Caco-2 (cell line): ENCODE measurements around the gene ZSWIM5. TPM values are rescaled to one million over a fixed set of nuclear protein-coding genes. Genes with fewer than 3 reads are reported as not detected.
"Not testable (repeated sequence)": the region's sequence is repeated elsewhere in the genome, so short reads cannot be mapped to it uniquely, and the experiment has no call there.

ENCODE experiments used
- BruUV-seq: library from RNA; stranded (reverse); fragments of 400-500 nt; replicated peaks from 2 replicates; lab custom pipeline; 2021; lab: Mats Ljungman, UMichigan
- CTCF ChIA-PET: fragments of 300-600 bp; sonication (Branson Sonifier 250); formaldehyde crosslinking; loops from one replicate; lab custom pipeline; 2022; ENCODE audit warnings: antibody characterized with exemption; lab: Charles Lee
- POLR2A ChIA-PET: fragments of 300-600 bp; sonication (Branson Sonifier 250); formaldehyde crosslinking; loops from one replicate; lab custom pipeline; 2022; ENCODE audit warnings: antibody characterized with exemption; lab: Charles Lee
- DNase-seq, 2 experiments: peaks; one replicate each; pipeline versions ENCODE4 v3.0.0 to v3.0.0-alpha.2; 2020 to 2022
- H3K27me3 ChIP-seq: replicated peaks from 2 replicates; pipeline ENCODE4 v1.6.0; 2011; ENCODE audit warnings: low read length; ENCODE audit not compliant: control insufficient read depth, insufficient read depth
- H3K36me3 ChIP-seq: 2 replicates; pipeline ENCODE4 v1.5.1; 2011; ENCODE audit warnings: low read length; ENCODE audit not compliant: control insufficient read depth, insufficient read depth
- H3K4me1 ChIP-seq: fragments of 250-450 bp; sonication (Bioruptor Pico); 2 replicates; pipeline ENCODE4 v1.5.1; 2020; ENCODE audit warnings: mild to moderate bottlenecking
- H3K4me3 ChIP-seq: 2 replicates; pipeline ENCODE4 v1.5.1; 2011; ENCODE audit warnings: low read depth, mild to moderate bottlenecking, control low read depth, low read length
- H3K9me3 ChIP-seq: fragments of 250-450 bp; sonication (Bioruptor Pico); 2 replicates; pipeline ENCODE4 v1.5.1; 2020; ENCODE audit warnings: mild to moderate bottlenecking, moderate library complexity
- H3K27ac Mint-ChIP-seq: one replicate; pipeline ENCODE4 v1.8.0; 2022; ENCODE audit warnings: mixed read lengths; ENCODE audit not compliant: unreplicated experiment
- H3K27me3 Mint-ChIP-seq: one replicate; pipeline ENCODE4 v1.8.0; 2022; ENCODE audit warnings: mixed read lengths; ENCODE audit not compliant: insufficient read depth, unreplicated experiment
- H3K36me3 Mint-ChIP-seq: one replicate; pipeline ENCODE4 v1.8.0; 2022; ENCODE audit warnings: mild to moderate bottlenecking, mixed read lengths; ENCODE audit not compliant: insufficient read depth, unreplicated experiment
- H3K4me1 Mint-ChIP-seq: one replicate; pipeline ENCODE4 v1.8.0; 2022; ENCODE audit warnings: low read depth, mixed read lengths; ENCODE audit not compliant: unreplicated experiment
- H3K4me3 Mint-ChIP-seq: one replicate; pipeline ENCODE4 v1.8.0; 2022; ENCODE audit warnings: mild to moderate bottlenecking, moderate library complexity, mixed read lengths; ENCODE audit not compliant: unreplicated experiment
- H3K9me3 Mint-ChIP-seq: one replicate; pipeline ENCODE4 v1.8.0; 2022; ENCODE audit warnings: mixed read lengths; ENCODE audit not compliant: unreplicated experiment
- CTCF ChIP-seq, 2 experiments: fragments of 200-600 bp in 1 of 2; IDR thresholded peaks; 1 replicate in 1 of 2; 2 replicates in 1 of 2; pipeline versions ENCODE4 v1.5.1 to v1.8.0; 2011 to 2022; ENCODE audit warnings: antibody characterized with exemption in 1 of 2, control low read depth in 1 of 2, inconsistent platforms in 1 of 2, low read depth in 1 of 2, low read length in 1 of 2, mild to moderate bottlenecking in 1 of 2, moderate library complexity in 1 of 2; ENCODE audit not compliant: insufficient read depth in 1 of 2, severe bottlenecking in 1 of 2, unreplicated experiment in 1 of 2
- intact Hi-C: fragments of 100-400 bp; cut with micrococcal nuclease; formaldehyde crosslinking; loops from one replicate; pipeline ENCODE4 v1.10.0; 2022; ENCODE audit not compliant: unreplicated experiment
- total RNA-seq: library from RNA; stranded (reverse); gene quantifications from 2 replicates; pipeline ENCODE4 v1.2.3, GENCODE V29; 2022

ZSWIM5 gene
- total RNA-seq, 1 experiment from 2014 or later: 0.54 TPM

GRCh38 chr1:45071567-45071966 lies 134.8 kb downstream of the ZSWIM5 start:
- Histone ChIP-seq H3K4me3 (no peak overlapping the region), H3K4me1 (no peaks in the 10 kb centered on the region), H3K36me3 (no peaks in the 10 kb centered on the region), H3K27me3 (no peaks in the 10 kb centered on the region), H3K9me3 (no peaks in the 10 kb centered on the region)
- intact Hi-C loops: no loop called here
- H3K4me1 Mint-ChIP-seq: no peaks in the 10 kb centered on the region
- TF ChIP-seq CTCF (IDR thresholded peaks at IDR 0.05; ENCODE audit: insufficient read depth in 1 of 2, low read depth in 1 of 2, low read length in 1 of 2, severe bottlenecking in 1 of 2, unreplicated experiment in 1 of 2): no peak
- no peak for DNase-seq
- CTCF ChIA-PET: no interaction called here
- POLR2A ChIA-PET: no interaction called here
- no peak overlapping the region for H3K4me3 Mint-ChIP-seq
- no peak overlapping the region for H3K27ac Mint-ChIP-seq
- no TSS peak for BruUV-seq
- no peaks in the 10 kb centered on the region for H3K36me3 Mint-ChIP-seq
- H3K27me3 Mint-ChIP-seq: peaks cover 12% of the 10 kb centered on the region
- H3K9me3 Mint-ChIP-seq: peaks cover 16% of the 10 kb centered on the region

- H3K4me3 ChIP-seq: no peak overlapping the region
- no peaks in the 10 kb centered on the region for H3K36me3 Mint-ChIP-seq
- POLR2A ChIA-PET: no interaction called here
- no peak for DNase-seq
- H3K4me1 Mint-ChIP-seq: no peaks in the 10 kb centered on the region
- no peaks in the 10 kb centered on the region for H3K27me3 ChIP-seq
- no peaks in the 10 kb centered on the region for H3K27me3 Mint-ChIP-seq
- H3K4me1 ChIP-seq: no peaks in the 10 kb centered on the region
- no peaks in the 10 kb centered on the region for H3K36me3 ChIP-seq
- BruUV-seq: no TSS peak
- H3K27ac Mint-ChIP-seq: no peak overlapping the region
- intact Hi-C loops: no loop called here
- CTCF ChIA-PET: no interaction called here
- TF ChIP-seq CTCF (IDR thresholded peaks at IDR 0.05; ENCODE audit: insufficient read depth in 1 of 2, low read depth in 1 of 2, low read length in 1 of 2, severe bottlenecking in 1 of 2, unreplicated experiment in 1 of 2): no peak
- no peaks in the 10 kb centered on the region for H3K9me3 ChIP-seq
- no peak overlapping the region for H3K4me3 Mint-ChIP-seq
- peaks cover 9% of the 10 kb centered on the region for H3K9me3 Mint-ChIP-seq
Measured at GRCh38 chr1:45067806-45068205, 138.6 kb downstream of the ZSWIM5 start.

GRCh38 chr1:45065083-45065482 lies 141.3 kb downstream of the ZSWIM5 start:
- Mint-ChIP-seq H3K4me3 (no peak overlapping the region), H3K27me3 (no peaks in the 10 kb centered on the region), H3K36me3 (no peaks in the 10 kb centered on the region), H3K27ac (no peak overlapping the region), H3K4me1 (no peaks in the 10 kb centered on the region), H3K9me3 (peaks cover 9% of the 10 kb centered on the region)
- peak in 1 of 2 experiments; percentile 20 for TF ChIP-seq CTCF (IDR thresholded peaks at IDR 0.05; ENCODE audit: insufficient read depth in 1 of 2, low read depth in 1 of 2, low read length in 1 of 2, severe bottlenecking in 1 of 2, unreplicated experiment in 1 of 2)
- CTCF ChIA-PET: interaction anchor here (1.0 kb wide), 1 partner anchor 238 kb away, joined by 3 read pairs; no protein-coding TSS in a partner anchor
- H3K27me3 ChIP-seq: no peaks in the 10 kb centered on the region
- peak in 1 of 2 experiments; percentile 0 for DNase-seq
- intact Hi-C loops: no loop called here
- no peak overlapping the region for H3K4me3 ChIP-seq
- H3K9me3 ChIP-seq: no peaks in the 10 kb centered on the region
- POLR2A ChIA-PET: no interaction called here
- no TSS peak for BruUV-seq
- H3K36me3 ChIP-seq: no peaks in the 10 kb centered on the region
- no peaks in the 10 kb centered on the region for H3K4me1 ChIP-seq

- H3K9me3 Mint-ChIP-seq, H3K9me3 ChIP-seq, H3K36me3 Mint-ChIP-seq, POLR2A ChIA-PET, DNase-seq, H3K36me3 ChIP-seq, H3K27me3 Mint-ChIP-seq, H3K4me1 ChIP-seq, H3K27ac Mint-ChIP-seq, H3K27me3 ChIP-seq, BruUV-seq, H3K4me3 Mint-ChIP-seq, intact Hi-C loops, H3K4me3 ChIP-seq, H3K4me1 Mint-ChIP-seq, CTCF ChIA-PET: not testable (repeated sequence)
Measured at GRCh38 chr1:45062463-45062862, 143.9 kb downstream of the ZSWIM5 start.
